Vagina (tissue), 2 donors: ENCODE results near the gene TNS3. TPM values are rescaled to one million over a fixed set of nuclear protein-coding genes. Genes with fewer than 3 reads are reported as not detected.

Experiments
- DNase-seq, 2 donors: peaks; one replicate each; pipeline ENCODE4 v3.0.0-alpha.2; 2017; ENCODE audit errors: extremely low spot score in 2 of 2
- H3K27ac ChIP-seq: fragments of 200-600 bp; sonication (generic); one replicate; pipeline ENCODE4 v1.5.1; 2019
- H3K27me3 ChIP-seq: fragments of 200-600 bp; sonication (generic); one replicate; pipeline ENCODE4 v1.5.1; 2019
- H3K36me3 ChIP-seq, 2 donors: fragments of 200-600 bp; sonication (generic); one replicate each; pipeline ENCODE4 v1.5.1; 2017 to 2019
- H3K4me1 ChIP-seq: fragments of 200-600 bp; sonication (generic); one replicate; pipeline ENCODE4 v1.5.1; 2019
- H3K4me3 ChIP-seq, 2 donors: fragments of 200-600 bp; sonication (generic); 1 replicate in 1 of 2; 2 replicates in 1 of 2; pipeline ENCODE4 v1.5.1; 2016 to 2019
- H3K9me3 ChIP-seq: fragments of 200-600 bp; sonication (generic); one replicate; pipeline ENCODE4 v1.5.1; 2019
- CTCF ChIP-seq, 3 experiments: fragments of 450-650 bp in 2 of 3; fragments of 200-600 bp in 1 of 3; sonication (generic) in 1 of 3; IDR thresholded peaks; one replicate each; pipeline ENCODE4 v1.5.1; 2017 to 2019; ENCODE audit warnings: antibody characterized with exemption in 3 of 3, mild to moderate bottlenecking in 2 of 3, moderate library complexity in 2 of 3
- POLR2A ChIP-seq, 2 donors: fragments of 450-650 bp; IDR thresholded peaks; one replicate each; pipeline ENCODE4 v1.6.1; 2017; ENCODE audit warnings: antibody characterized with exemption in 2 of 2, mild to moderate bottlenecking in 2 of 2, moderate library complexity in 2 of 2
- POLR2AphosphoS5 ChIP-seq, 2 donors: sonication (generic); formaldehyde crosslinking; IDR thresholded peaks; one replicate each; pipeline ENCODE4 v1.9.0; 2017; ENCODE audit warnings: antibody characterized with exemption in 2 of 2, mild to moderate bottlenecking in 2 of 2, low read depth in 1 of 2; ENCODE audit not compliant: insufficient read depth in 1 of 2
- intact Hi-C: fragments of 100-400 bp; cut with DNase I; formaldehyde crosslinking; loops from one replicate; pipeline ENCODE4 v1.15.1; 2023
- total RNA-seq: library from RNA; depleted of rRNA; stranded (reverse); fragments of >200 nt; gene quantifications from one replicate; pipeline ENCODE4 v1.2.3, GENCODE V29; 2016

Gene TNS3
- total RNA-seq, 1 donor from 2014 or later = 36.8 TPM

- DNase-seq = no peak
- intact Hi-C loops = no loop called here
- no peak overlapping the region for H3K27ac ChIP-seq
- no peak overlapping the region for H3K4me3 ChIP-seq
- TF ChIP-seq POLR2A (IDR thresholded peaks at IDR 0.05) = no peak
- TF ChIP-seq POLR2AphosphoS5 (IDR thresholded peaks at IDR 0.05; ENCODE audit: insufficient read depth in 1 of 2, low read depth in 1 of 2) = no peak
- TF ChIP-seq CTCF (IDR thresholded peaks at IDR 0.05) = no peak
- no peaks in the 10 kb centered on the region for H3K36me3 ChIP-seq
- H3K4me1 ChIP-seq = peaks cover 44% of the 10 kb centered on the region
- no peaks in the 10 kb centered on the region for H3K27me3 ChIP-seq
- H3K9me3 ChIP-seq = no peaks in the 10 kb centered on the region
Measured at GRCh38 chr7:47534322-47535034, 47.4 kb downstream of the TNS3 start.

- no peaks in the 10 kb centered on the region for H3K36me3 ChIP-seq
- H3K4me3 ChIP-seq = no peak overlapping the region
- intact Hi-C loops = no loop called here
- no peak for DNase-seq
- no peak overlapping the region for H3K27ac ChIP-seq
- peak in 1 of 3 experiments; percentile 1 for TF ChIP-seq CTCF (IDR thresholded peaks at IDR 0.05)
- no peak for TF ChIP-seq POLR2A (IDR thresholded peaks at IDR 0.05)
- H3K4me1 ChIP-seq = peaks cover 20% of the 10 kb centered on the region
- H3K9me3 ChIP-seq = no peaks in the 10 kb centered on the region
- H3K27me3 ChIP-seq = no peaks in the 10 kb centered on the region
Measured at GRCh38 chr7:47531584-47532492, 50.1 kb downstream of the TNS3 start.

GRCh38 chr7:47529826-47530555, 51.9 kb downstream of the TNS3 start:
- no peak for DNase-seq
- Histone ChIP-seq H3K4me1 (peaks cover 9% of the 10 kb centered on the region), H3K9me3 (no peaks in the 10 kb centered on the region), H3K4me3 (no peak overlapping the region), H3K27me3 (no peaks in the 10 kb centered on the region), H3K27ac (no peak overlapping the region), H3K36me3 (no peaks in the 10 kb centered on the region)
- intact Hi-C loops = no loop called here
- no peak for TF ChIP-seq POLR2A (IDR thresholded peaks at IDR 0.05)
- no peak for TF ChIP-seq CTCF (IDR thresholded peaks at IDR 0.05)
- TF ChIP-seq POLR2AphosphoS5 (IDR thresholded peaks at IDR 0.05; ENCODE audit: insufficient read depth in 1 of 2, low read depth in 1 of 2) = no peak

- Histone ChIP-seq H3K27ac (no peak overlapping the region), H3K27me3 (no peaks in the 10 kb centered on the region), H3K9me3 (no peaks in the 10 kb centered on the region), H3K36me3 (no peaks in the 10 kb centered on the region), H3K4me3 (no peak overlapping the region), H3K4me1 (peaks cover 9% of the 10 kb centered on the region)
- TF ChIP-seq POLR2AphosphoS5 (IDR thresholded peaks at IDR 0.05; ENCODE audit: insufficient read depth in 1 of 2, low read depth in 1 of 2) = no peak
- no peak for TF ChIP-seq CTCF (IDR thresholded peaks at IDR 0.05)
- TF ChIP-seq POLR2A (IDR thresholded peaks at IDR 0.05) = no peak
- no peak for DNase-seq
- intact Hi-C loops = no loop called here
Measured at GRCh38 chr7:47529405-47529804, 52.5 kb downstream of the TNS3 start.
